Measurements from ENCODE around the gene EEF1A2.

The EEF1A2 gene

GRCh38 chr20:63466861-63467260 is 32.0 kb downstream of the EEF1A2 start:
- no peak for DNase-seq

- DNase-seq: no peak
Measured at GRCh38 chr20:63466250-63466825, 32.5 kb downstream of the EEF1A2 start.

- DNase-seq: no peak
Measured at GRCh38 chr20:63465380-63466249, 33.3 kb downstream of the EEF1A2 start.

GRCh38 chr20:63464289-63464635 is 34.6 kb downstream of the EEF1A2 start:
- DNase-seq: no peak

- DNase-seq: no peak
Measured at GRCh38 chr20:63463400-63464288, 35.2 kb downstream of the EEF1A2 start.

GRCh38 chr20:63462244-63462643 is 36.6 kb downstream of the EEF1A2 start:
- no peak for DNase-seq

GRCh38 chr20:63461104-63461763 is 37.6 kb downstream of the EEF1A2 start:
- DNase-seq: no peak

GRCh38 chr20:63459070-63459380 is 39.9 kb downstream of the EEF1A2 start:
- no peak for DNase-seq

GRCh38 chr20:63458170-63459069 is 40.5 kb downstream of the EEF1A2 start:
- DNase-seq: no peak

- DNase-seq: no peak
Measured at GRCh38 chr20:63457737-63458136, 41.1 kb downstream of the EEF1A2 start.

GRCh38 chr20:63456429-63457284 is 42.2 kb downstream of the EEF1A2 start:
- DNase-seq: no peak

- DNase-seq: no peak
Measured at GRCh38 chr20:63455568-63455859, 43.4 kb downstream of the EEF1A2 start.

- DNase-seq: no peak
Measured at GRCh38 chr20:63454731-63455567, 43.9 kb downstream of the EEF1A2 start.

- no peak for DNase-seq
Measured at GRCh38 chr20:63452821-63453523, 45.9 kb downstream of the EEF1A2 start.

GRCh38 chr20:63452341-63452740 is 46.5 kb downstream of the EEF1A2 start:
- DNase-seq: no peak

- no peak for DNase-seq
Measured at GRCh38 chr20:63451821-63452220, 47.1 kb downstream of the EEF1A2 start.

- DNase-seq: no peak
Measured at GRCh38 chr20:63449796-63450730, 48.8 kb downstream of the EEF1A2 start.

- no peak for DNase-seq
Measured at GRCh38 chr20:63449025-63449424, 49.9 kb downstream of the EEF1A2 start.

- DNase-seq: no peak
Measured at GRCh38 chr20:63448031-63448430, 50.9 kb downstream of the EEF1A2 start.
